SU-DHL-6 (cell line): ENCODE data around the gene PEX10.

ENCODE experiments used
- CTCF ChIP-seq: fragments of 200-600 bp; sonication (generic); IDR thresholded peaks from one replicate; pipeline ENCODE4 v1.5.1; 2017; ENCODE audit warnings: antibody characterized with exemption, mild to moderate bottlenecking, low read length, moderate library complexity; ENCODE audit not compliant: insufficient read depth, poor library complexity, severe bottlenecking
- EZH2phosphoT487 ChIP-seq: fragments of 200-600 bp; sonication (generic), shearing (Covaris generic); conservative IDR thresholded peaks from 2 replicates; pipeline ENCODE4 v1.6.1; 2018; ENCODE audit warnings: mild to moderate bottlenecking, antibody characterized with exemption, low read length, moderate library complexity, mixed read lengths

DNA sequence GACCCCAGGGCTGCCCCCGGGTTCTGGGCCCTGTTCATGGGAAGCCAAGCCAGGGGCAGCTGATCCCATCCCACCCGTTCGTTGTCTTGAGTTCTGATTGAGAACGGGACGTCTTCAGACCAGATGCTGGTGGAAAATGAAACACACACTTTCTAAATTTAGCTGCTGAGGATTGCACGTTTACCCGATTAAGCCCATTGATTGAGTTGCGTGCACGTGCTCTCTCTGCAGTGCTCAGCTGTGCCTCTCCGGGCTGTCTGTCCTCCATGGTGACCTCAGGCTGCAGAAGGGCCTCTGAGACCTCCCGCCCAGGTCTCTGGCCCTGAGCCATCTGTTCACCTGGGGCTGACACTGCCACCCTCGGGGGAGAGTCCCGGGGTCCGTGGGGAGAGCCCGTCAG lies 27.0 kb upstream of the PEX10 start:
- TF ChIP-seq CTCF = no peak
- TF ChIP-seq EZH2phosphoT487 = no peak
